NB4 (cell line): ENCODE data around the gene PLA2G2C.

Source experiments
- POLR2A ChIP-seq: IDR thresholded peaks from 2 replicates; pipeline ENCODE4 v1.6.1; 2011; ENCODE audit warnings: mild to moderate bottlenecking; ENCODE audit not compliant: insufficient read length; ENCODE audit errors: extremely low read depth
- TF ChIP-seq, protein P1 (sequence below): IDR thresholded peaks from one replicate; pipeline ENCODE4 v1.5.1; 2012; ENCODE audit warnings: low read depth, low read length
- TF ChIP-seq, protein P2 (sequence below): IDR thresholded peaks from 2 replicates; pipeline ENCODE4 v1.6.1; 2011; ENCODE audit warnings: low read depth, low read length

- TF ChIP-seq, protein P1, sequence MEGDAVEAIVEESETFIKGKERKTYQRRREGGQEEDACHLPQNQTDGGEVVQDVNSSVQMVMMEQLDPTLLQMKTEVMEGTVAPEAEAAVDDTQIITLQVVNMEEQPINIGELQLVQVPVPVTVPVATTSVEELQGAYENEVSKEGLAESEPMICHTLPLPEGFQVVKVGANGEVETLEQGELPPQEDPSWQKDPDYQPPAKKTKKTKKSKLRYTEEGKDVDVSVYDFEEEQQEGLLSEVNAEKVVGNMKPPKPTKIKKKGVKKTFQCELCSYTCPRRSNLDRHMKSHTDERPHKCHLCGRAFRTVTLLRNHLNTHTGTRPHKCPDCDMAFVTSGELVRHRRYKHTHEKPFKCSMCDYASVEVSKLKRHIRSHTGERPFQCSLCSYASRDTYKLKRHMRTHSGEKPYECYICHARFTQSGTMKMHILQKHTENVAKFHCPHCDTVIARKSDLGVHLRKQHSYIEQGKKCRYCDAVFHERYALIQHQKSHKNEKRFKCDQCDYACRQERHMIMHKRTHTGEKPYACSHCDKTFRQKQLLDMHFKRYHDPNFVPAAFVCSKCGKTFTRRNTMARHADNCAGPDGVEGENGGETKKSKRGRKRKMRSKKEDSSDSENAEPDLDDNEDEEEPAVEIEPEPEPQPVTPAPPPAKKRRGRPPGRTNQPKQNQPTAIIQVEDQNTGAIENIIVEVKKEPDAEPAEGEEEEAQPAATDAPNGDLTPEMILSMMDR: no peak
- TF ChIP-seq POLR2A: no peak
- TF ChIP-seq, protein P2, sequence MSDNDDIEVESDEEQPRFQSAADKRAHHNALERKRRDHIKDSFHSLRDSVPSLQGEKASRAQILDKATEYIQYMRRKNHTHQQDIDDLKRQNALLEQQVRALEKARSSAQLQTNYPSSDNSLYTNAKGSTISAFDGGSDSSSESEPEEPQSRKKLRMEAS: no peak
Observed at GRCh38 chr1:20233866-20234265, 47.5 kb upstream of the PLA2G2C start.
